SK-N-SH treated with all-trans-retinoic acid at 6 μM for 48 hours (cell line): ENCODE data around the gene RASSF4.

Experiments
- ATAC-seq: fragments of 200-7000 bp; cut with Tn5 transposase; 3 replicates; pipeline ENCODE4 v1.9.1; 2020; ENCODE audit warnings: mild to moderate bottlenecking, moderate library complexity
- ARNTL ChIP-seq: fragments of 450-650 bp; formaldehyde crosslinking; IDR thresholded peaks from 2 replicates; pipeline ENCODE4 v1.5.0; 2020; ENCODE audit warnings: low read depth, mild to moderate bottlenecking, moderate library complexity, borderline replicate concordance
- CSDC2 ChIP-seq: fragments of 250-450 bp; sonication (Bioruptor Pico); IDR thresholded peaks from 2 replicates; pipeline ENCODE4 v1.5.0; 2020; ENCODE audit warnings: mild to moderate bottlenecking, moderate library complexity
- GLIS3 ChIP-seq: fragments of 250-450 bp; sonication (Bioruptor Pico); IDR thresholded peaks from 2 replicates; pipeline ENCODE4 v1.5.0; 2020; ENCODE audit warnings: mild to moderate bottlenecking, moderate library complexity
- ISL1 ChIP-seq: fragments of 250-450 bp; sonication (Bioruptor Pico); IDR thresholded peaks from 2 replicates; pipeline ENCODE4 v2.1.2; 2022; ENCODE audit warnings: mild to moderate bottlenecking, moderate library complexity
- OSR1 ChIP-seq: fragments of 250-450 bp; sonication (Bioruptor Pico); IDR thresholded peaks from 2 replicates; pipeline ENCODE4 v1.8.0; 2022; ENCODE audit warnings: moderate library complexity, mild to moderate bottlenecking, inconsistent platforms
- PPARA ChIP-seq: fragments of 250-450 bp; sonication (Bioruptor Pico); IDR thresholded peaks from 2 replicates; pipeline ENCODE4 v1.5.0; 2020; ENCODE audit warnings: mild to moderate bottlenecking, borderline replicate concordance
- SNAI2 ChIP-seq: fragments of 250-450 bp; sonication (Bioruptor Pico); IDR thresholded peaks from 2 replicates; pipeline ENCODE4 v1.5.0; 2020; ENCODE audit warnings: mild to moderate bottlenecking, moderate library complexity
- TCF4 ChIP-seq: fragments of 250-450 bp; sonication (Bioruptor Pico); IDR thresholded peaks from 2 replicates; pipeline ENCODE4 v1.8.0; 2021; ENCODE audit warnings: mild to moderate bottlenecking, moderate library complexity, borderline replicate concordance
- ZC3H10 ChIP-seq: fragments of 250-450 bp; sonication (Bioruptor Pico); IDR thresholded peaks from 2 replicates; pipeline ENCODE4 v1.5.1; 2021; ENCODE audit warnings: mild to moderate bottlenecking, moderate library complexity
- ZFP3 ChIP-seq: fragments of 250-450 bp; sonication (Bioruptor Pico); IDR thresholded peaks from 2 replicates; pipeline ENCODE4 v1.5.0; 2020; ENCODE audit warnings: mild to moderate bottlenecking, moderate library complexity
- ZNF565 ChIP-seq: fragments of 450-650 bp; formaldehyde crosslinking; conservative IDR thresholded peaks from 2 replicates; pipeline ENCODE4 v1.5.0; 2020; ENCODE audit warnings: low read depth, mild to moderate bottlenecking, moderate library complexity
- ZNF70 ChIP-seq: fragments of 450-650 bp; formaldehyde crosslinking; IDR thresholded peaks from 2 replicates; pipeline ENCODE4 v1.5.0; 2020; ENCODE audit warnings: mild to moderate bottlenecking, moderate library complexity
- ZNF8 ChIP-seq: fragments of 450-650 bp; formaldehyde crosslinking; IDR thresholded peaks from 2 replicates; pipeline ENCODE4 v1.5.0; 2020; ENCODE audit warnings: mild to moderate bottlenecking, moderate library complexity
- TF ChIP-seq, protein P1 (sequence below): fragments of 250-450 bp; sonication (Bioruptor Pico); IDR thresholded peaks from 2 replicates; pipeline ENCODE4 v1.8.0; 2020; ENCODE audit warnings: mild to moderate bottlenecking, moderate library complexity, borderline replicate concordance
- TF ChIP-seq, protein P2 (sequence below): fragments of 250-450 bp; sonication (Bioruptor Pico); IDR thresholded peaks from 2 replicates; pipeline ENCODE4 v1.8.0; 2021; ENCODE audit warnings: low read depth, mild to moderate bottlenecking, moderate library complexity, borderline replicate concordance
- TF ChIP-seq, protein P3 (sequence below): fragments of 250-450 bp; sonication (Bioruptor Pico); IDR thresholded peaks from 2 replicates; pipeline ENCODE4 v1.5.0; 2020; ENCODE audit warnings: mild to moderate bottlenecking, moderate library complexity
- TF ChIP-seq, protein P4 (sequence below): fragments of 250-450 bp; sonication (Bioruptor Pico); IDR thresholded peaks from 2 replicates; pipeline ENCODE4 v1.5.1; 2020; ENCODE audit warnings: low read depth, mild to moderate bottlenecking, moderate library complexity
- TF ChIP-seq, protein P5 (sequence below): fragments of 250-450 bp; sonication (Bioruptor Pico); IDR thresholded peaks from 2 replicates; pipeline ENCODE4 v1.5.1; 2021; ENCODE audit warnings: mild to moderate bottlenecking, moderate library complexity

RASSF4 gene

DNA sequence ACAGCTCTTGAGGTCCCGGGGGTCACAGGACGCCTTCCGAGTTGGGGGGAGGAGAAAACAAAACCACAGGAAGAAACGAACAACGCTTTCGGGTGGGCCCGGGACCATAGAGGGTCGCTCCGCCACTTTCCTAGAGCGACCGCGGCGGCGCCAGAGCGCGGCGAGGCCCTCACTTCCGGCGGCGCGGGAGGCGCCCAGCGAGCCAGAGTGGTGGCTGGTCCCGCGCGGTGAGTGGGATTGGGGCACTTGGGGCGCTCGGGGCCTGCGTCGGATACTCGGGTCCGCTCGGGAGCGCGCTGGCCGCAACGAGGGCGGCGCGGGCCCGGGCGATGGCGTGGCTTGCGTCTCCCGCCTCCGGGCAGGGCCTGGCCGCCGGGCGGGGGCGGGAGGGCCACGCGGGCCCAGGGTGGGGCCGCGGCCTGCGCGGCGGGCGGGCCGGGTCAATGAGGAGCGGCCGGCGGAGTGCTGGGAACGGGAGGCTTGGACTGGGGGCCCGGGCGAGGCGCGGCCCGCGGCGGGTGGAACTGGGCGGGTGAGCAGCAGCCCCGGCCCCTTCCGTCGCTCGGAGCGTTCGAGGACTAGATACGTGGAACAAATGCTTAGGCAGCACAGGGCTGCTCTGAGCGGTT is 41.3 kb downstream of the RASSF4 start, which contains the start of gene ZNF22:
Gene ZNF22 (plus strand): TSS at position 172 of the 629 bp plus-strand sequence. CDS start 2,446 bp downstream, outside the sequence.
- TF ChIP-seq, protein P1, sequence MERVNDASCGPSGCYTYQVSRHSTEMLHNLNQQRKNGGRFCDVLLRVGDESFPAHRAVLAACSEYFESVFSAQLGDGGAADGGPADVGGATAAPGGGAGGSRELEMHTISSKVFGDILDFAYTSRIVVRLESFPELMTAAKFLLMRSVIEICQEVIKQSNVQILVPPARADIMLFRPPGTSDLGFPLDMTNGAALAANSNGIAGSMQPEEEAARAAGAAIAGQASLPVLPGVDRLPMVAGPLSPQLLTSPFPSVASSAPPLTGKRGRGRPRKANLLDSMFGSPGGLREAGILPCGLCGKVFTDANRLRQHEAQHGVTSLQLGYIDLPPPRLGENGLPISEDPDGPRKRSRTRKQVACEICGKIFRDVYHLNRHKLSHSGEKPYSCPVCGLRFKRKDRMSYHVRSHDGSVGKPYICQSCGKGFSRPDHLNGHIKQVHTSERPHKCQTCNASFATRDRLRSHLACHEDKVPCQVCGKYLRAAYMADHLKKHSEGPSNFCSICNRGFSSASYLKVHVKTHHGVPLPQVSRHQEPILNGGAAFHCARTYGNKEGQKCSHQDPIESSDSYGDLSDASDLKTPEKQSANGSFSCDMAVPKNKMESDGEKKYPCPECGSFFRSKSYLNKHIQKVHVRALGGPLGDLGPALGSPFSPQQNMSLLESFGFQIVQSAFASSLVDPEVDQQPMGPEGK: no peak
- TF ChIP-seq, protein P2, sequence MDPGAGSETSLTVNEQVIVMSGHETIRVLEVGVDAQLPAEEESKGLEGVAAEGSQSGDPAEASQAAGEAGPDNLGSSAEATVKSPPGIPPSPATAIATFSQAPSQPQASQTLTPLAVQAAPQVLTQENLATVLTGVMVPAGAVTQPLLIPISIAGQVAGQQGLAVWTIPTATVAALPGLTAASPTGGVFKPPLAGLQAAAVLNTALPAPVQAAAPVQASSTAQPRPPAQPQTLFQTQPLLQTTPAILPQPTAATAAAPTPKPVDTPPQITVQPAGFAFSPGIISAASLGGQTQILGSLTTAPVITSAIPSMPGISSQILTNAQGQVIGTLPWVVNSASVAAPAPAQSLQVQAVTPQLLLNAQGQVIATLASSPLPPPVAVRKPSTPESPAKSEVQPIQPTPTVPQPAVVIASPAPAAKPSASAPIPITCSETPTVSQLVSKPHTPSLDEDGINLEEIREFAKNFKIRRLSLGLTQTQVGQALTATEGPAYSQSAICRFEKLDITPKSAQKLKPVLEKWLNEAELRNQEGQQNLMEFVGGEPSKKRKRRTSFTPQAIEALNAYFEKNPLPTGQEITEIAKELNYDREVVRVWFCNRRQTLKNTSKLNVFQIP (CRISPR knock-in tag): no peak
- no peak for TF ChIP-seq OSR1 (CRISPR knock-in tag)
- no peak for TF ChIP-seq ZFP3
- 0 out of 2 replicates have a peak, but pooled peaks have one; percentile 25 for TF ChIP-seq SNAI2 (CRISPR knock-in tag)
- no peak for TF ChIP-seq ZNF8 (CRISPR knock-in tag)
- TF ChIP-seq ZNF70 (CRISPR knock-in tag): 0 out of 2 replicates have a peak, but pooled peaks have one; percentile 18
- no peak for TF ChIP-seq ISL1 (CRISPR knock-in tag)
- TF ChIP-seq, all 23 proteins: peak for 2
- ATAC-seq: peak; percentile 78

DNA sequence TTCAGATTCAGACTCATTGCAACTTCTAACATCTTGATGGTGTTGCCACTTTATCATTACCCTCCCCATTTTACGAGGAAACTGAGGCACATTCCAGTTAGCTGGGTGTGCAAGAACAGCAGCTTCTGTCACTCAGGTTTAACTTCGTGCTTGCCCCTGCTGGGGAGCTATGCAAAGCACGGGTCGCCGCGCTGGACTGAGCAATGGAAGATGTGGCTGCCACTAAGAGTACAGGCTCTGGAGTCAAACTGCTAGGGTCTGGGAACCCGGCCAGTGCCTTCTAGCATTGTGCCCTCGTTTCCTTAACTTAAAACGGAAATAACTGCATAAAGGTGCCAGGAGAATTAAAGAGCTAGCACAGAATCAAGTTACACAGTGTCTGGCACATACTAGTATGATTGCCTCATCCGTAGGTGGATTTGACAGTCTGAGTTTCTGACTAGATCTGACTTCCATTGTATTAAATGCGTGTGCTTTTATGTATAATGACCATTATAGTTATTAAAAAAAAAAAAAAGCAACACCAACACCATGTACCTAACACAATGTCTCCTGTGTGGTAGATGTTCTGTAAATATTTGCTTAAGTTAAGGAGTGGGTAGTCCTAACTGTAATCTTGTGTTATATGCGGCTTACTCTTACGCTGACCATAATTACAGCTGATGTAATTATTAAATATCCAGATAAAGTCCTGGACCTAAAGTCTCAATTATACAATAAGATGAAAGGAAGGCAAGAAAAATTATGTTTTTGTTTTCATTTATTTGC is 42.0 kb downstream of the RASSF4 start:
- TF ChIP-seq ZFP3 (peak; percentile 44; the same call in 1 of the 2 replicates), TCF4 (CRISPR knock-in tag) (no peak)
- TF ChIP-seq, protein P2 (CRISPR knock-in tag): no peak
- peak; percentile 90 for ATAC-seq

DNA sequence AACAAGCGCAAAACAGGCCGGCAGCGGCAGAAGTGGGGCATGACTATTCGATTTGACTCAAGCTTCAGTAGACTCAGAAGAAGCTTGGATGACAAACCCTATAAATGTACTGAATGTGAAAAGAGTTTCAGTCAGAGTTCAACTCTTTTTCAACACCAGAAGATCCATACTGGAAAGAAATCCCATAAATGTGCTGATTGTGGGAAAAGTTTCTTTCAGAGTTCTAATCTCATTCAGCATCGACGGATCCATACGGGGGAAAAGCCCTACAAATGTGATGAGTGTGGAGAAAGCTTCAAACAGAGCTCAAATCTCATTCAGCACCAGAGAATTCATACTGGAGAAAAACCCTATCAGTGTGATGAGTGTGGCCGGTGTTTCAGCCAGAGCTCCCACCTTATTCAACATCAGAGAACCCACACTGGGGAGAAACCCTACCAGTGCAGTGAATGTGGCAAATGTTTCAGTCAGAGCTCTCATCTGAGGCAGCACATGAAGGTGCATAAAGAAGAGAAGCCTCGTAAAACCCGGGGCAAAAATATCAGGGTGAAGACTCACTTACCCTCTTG is 43.9 kb downstream of the RASSF4 start:
- no peak for ATAC-seq
- no peak for TF ChIP-seq PPARA (CRISPR knock-in tag)
- no peak for TF ChIP-seq ARNTL (CRISPR knock-in tag)
- TF ChIP-seq OSR1 (CRISPR knock-in tag): no peak
- TF ChIP-seq ZNF70 (CRISPR knock-in tag): no peak
- TF ChIP-seq ZC3H10 (CRISPR knock-in tag): no peak
- TF ChIP-seq, protein P1: no peak
- no peak for TF ChIP-seq TCF4 (CRISPR knock-in tag)
- no peak for TF ChIP-seq ZFP3
- TF ChIP-seq GLIS3 (CRISPR knock-in tag): no peak
- no peak for TF ChIP-seq ISL1 (CRISPR knock-in tag)
- TF ChIP-seq, protein P3, sequence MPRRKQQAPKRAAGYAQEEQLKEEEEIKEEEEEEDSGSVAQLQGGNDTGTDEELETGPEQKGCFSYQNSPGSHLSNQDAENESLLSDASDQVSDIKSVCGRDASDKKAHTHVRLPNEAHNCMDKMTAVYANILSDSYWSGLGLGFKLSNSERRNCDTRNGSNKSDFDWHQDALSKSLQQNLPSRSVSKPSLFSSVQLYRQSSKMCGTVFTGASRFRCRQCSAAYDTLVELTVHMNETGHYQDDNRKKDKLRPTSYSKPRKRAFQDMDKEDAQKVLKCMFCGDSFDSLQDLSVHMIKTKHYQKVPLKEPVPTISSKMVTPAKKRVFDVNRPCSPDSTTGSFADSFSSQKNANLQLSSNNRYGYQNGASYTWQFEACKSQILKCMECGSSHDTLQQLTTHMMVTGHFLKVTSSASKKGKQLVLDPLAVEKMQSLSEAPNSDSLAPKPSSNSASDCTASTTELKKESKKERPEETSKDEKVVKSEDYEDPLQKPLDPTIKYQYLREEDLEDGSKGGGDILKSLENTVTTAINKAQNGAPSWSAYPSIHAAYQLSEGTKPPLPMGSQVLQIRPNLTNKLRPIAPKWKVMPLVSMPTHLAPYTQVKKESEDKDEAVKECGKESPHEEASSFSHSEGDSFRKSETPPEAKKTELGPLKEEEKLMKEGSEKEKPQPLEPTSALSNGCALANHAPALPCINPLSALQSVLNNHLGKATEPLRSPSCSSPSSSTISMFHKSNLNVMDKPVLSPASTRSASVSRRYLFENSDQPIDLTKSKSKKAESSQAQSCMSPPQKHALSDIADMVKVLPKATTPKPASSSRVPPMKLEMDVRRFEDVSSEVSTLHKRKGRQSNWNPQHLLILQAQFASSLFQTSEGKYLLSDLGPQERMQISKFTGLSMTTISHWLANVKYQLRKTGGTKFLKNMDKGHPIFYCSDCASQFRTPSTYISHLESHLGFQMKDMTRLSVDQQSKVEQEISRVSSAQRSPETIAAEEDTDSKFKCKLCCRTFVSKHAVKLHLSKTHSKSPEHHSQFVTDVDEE (CRISPR knock-in tag): no peak

DNA sequence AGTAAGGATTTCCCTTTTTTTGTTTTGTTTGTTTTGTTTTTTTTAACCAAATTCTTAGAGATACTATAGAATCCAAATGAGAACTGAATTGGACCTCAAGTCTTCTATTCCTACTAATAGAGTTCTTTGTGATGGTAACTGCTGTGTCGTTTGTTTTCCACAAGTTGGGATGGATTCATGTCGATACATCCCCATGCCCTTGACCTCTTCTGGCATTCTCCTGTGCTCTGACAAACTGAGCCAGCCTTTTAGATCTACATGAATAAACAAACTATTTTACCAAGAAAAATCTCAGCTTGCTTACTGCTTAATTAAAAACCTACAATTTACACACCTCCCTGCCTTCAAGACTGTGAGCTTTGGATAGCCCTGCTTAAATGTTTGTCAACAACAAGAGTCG is 45.1 kb downstream of the RASSF4 start:
- ATAC-seq: no peak
- no peak for TF ChIP-seq ZNF8 (CRISPR knock-in tag)
- TF ChIP-seq, protein P4, sequence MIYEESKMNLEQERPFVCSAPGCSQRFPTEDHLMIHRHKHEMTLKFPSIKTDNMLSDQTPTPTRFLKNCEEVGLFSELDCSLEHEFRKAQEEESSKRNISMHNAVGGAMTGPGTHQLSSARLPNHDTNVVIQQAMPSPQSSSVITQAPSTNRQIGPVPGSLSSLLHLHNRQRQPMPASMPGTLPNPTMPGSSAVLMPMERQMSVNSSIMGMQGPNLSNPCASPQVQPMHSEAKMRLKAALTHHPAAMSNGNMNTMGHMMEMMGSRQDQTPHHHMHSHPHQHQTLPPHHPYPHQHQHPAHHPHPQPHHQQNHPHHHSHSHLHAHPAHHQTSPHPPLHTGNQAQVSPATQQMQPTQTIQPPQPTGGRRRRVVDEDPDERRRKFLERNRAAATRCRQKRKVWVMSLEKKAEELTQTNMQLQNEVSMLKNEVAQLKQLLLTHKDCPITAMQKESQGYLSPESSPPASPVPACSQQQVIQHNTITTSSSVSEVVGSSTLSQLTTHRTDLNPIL (CRISPR knock-in tag): no peak
- no peak for TF ChIP-seq GLIS3 (CRISPR knock-in tag)
- TF ChIP-seq, protein P5, sequence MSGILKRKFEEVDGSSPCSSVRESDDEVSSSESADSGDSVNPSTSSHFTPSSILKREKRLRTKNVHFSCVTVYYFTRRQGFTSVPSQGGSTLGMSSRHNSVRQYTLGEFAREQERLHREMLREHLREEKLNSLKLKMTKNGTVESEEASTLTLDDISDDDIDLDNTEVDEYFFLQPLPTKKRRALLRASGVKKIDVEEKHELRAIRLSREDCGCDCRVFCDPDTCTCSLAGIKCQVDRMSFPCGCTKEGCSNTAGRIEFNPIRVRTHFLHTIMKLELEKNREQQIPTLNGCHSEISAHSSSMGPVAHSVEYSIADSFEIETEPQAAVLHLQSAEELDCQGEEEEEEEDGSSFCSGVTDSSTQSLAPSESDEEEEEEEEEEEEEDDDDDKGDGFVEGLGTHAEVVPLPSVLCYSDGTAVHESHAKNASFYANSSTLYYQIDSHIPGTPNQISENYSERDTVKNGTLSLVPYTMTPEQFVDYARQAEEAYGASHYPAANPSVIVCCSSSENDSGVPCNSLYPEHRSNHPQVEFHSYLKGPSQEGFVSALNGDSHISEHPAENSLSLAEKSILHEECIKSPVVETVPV (CRISPR knock-in tag): no peak
- TF ChIP-seq CSDC2 (CRISPR knock-in tag): no peak
- no peak for TF ChIP-seq ZNF565 (CRISPR knock-in tag)
- no peak for TF ChIP-seq ZC3H10 (CRISPR knock-in tag)
- TF ChIP-seq ARNTL (CRISPR knock-in tag): no peak
